GM20431 (cell line): Measurements from ENCODE around the gene RNF167.

Experiments used
- in situ Hi-C: fragments of 300-500 bp; cut with MseI, MboI; formaldehyde crosslinking; loops from one replicate; pipeline ENCODE4 v1.15.0; 2020; ENCODE audit warnings: low sequenced_read_pairs; ENCODE audit not compliant: unreplicated experiment

Gene RNF167

GRCh38 chr17:4950075-4950745 lies 10.1 kb downstream of the RNF167 start:
- in situ Hi-C loops = no loop called here

DNA sequence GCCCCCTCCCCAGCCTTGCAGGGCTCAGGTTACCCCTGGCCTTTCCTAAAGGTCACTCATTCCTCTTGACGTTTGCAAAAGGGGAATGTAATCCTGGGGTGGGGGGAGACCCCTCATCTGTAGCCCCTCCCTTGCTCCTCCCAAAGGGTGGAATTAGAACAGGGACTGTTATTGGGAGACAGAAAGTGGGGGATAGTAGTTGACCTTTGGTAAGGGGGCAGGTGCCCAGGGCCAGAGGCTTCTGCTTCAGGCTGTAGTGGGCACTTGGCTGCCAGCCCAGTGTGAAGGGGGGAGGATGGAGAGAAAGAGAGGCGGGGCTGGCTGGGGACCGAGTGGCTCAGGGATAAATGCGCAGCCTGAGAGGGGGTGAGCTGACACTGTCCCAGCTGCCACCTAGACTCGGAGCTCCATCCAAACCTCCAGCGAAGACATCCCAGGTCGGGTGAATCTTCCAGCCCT lies 10.7 kb downstream of the RNF167 start, which contains the start of gene ENO3:
Gene ENO3 (plus strand): TSS at position 374 of the 459 bp plus-strand sequence. CDS start 711 bp downstream, outside the sequence.
- in situ Hi-C loops = no loop called here

DNA sequence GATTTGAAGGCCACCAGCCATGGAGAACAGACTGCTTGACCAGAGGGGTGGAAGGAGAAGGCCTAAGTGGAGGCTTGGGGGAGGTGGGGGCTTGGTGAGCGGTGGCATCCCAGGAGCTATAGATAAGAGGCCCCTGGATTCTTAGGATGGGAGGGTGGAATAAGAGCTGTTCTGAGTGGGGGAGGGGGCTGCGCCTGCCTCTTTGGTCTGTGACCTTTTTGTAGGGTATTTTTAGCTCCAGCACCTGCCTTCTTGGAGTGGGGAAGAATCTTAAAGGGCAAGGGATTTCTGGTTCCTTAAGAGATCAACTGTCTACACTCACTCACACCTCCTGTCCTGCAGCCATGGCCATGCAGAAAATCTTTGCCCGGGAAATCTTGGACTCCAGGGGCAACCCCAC lies 11.4 kb downstream of the RNF167 start:
- in situ Hi-C loops = no loop called here

DNA sequence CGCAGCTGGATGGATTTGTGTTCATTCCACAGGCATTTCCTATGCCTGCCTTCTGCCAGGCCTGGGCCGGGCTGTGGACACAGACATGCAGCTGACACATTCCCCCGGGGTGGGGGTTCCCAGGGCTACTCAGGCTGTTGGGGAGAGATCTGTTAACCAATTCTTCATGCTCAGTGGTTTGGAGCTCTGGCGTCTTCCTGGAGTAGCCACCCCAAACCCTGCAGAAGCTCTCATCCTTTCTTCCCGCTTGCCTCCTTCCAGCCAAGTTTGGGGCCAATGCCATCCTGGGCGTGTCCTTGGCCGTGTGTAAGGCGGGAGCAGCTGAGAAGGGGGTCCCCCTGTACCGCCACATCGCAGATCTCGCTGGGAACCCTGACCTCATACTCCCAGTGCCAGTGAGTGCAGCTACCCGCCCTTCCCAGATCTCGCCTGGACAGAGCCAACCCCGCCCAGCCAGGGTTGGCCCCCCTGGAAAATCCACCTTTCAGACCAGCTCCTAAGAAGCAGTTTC lies 13.4 kb downstream of the RNF167 start:
- in situ Hi-C loops = no loop called here

DNA sequence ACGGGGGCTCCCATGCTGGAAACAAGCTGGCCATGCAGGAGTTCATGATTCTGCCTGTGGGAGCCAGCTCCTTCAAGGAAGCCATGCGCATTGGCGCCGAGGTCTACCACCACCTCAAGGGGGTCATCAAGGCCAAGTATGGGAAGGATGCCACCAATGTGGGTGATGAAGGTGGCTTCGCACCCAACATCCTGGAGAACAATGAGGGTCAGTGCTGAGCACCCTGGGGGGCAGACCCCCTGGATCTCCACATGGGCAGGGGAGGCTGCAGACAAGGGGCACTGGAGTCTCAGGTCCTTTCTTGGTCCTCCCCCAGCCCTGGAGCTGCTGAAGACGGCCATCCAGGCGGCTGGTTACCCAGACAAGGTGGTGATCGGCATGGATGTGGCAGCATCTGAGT lies 15.0 kb downstream of the RNF167 start:
- in situ Hi-C loops = no loop called here

- in situ Hi-C loops = no loop called here
These were observed 16.5 kb downstream of the RNF167 start for GRCh38 chr17:4956493-4957061.

DNA sequence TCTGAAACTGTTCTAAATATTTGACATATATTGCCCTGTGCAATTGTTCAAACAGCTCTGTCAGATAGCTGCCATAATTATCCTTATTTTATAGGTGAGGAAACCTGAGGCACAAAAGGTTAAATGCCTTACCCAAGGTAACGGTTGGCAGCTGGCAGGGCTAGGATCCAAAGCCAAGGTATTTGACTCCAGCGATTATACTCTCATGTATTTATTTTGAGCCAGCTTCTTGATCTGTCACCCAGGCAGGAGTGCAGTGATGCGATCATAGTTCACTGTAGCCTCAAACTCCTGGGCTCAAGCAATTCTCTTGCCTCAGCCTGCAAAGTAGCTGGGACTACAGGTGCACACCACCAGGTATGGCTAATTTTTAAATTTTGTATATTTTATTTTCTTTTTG lies 18.0 kb downstream of the RNF167 start:
- in situ Hi-C loops = no loop called here

GRCh38 chr17:4959261-4959965 lies 19.3 kb downstream of the RNF167 start:
- in situ Hi-C loops = no loop called here

- in situ Hi-C loops = no loop called here
These were observed 20.3 kb downstream of the RNF167 start for GRCh38 chr17:4960279-4960922.

GRCh38 chr17:4965311-4965986 lies 25.4 kb downstream of the RNF167 start:
- in situ Hi-C loops = no loop called here

DNA sequence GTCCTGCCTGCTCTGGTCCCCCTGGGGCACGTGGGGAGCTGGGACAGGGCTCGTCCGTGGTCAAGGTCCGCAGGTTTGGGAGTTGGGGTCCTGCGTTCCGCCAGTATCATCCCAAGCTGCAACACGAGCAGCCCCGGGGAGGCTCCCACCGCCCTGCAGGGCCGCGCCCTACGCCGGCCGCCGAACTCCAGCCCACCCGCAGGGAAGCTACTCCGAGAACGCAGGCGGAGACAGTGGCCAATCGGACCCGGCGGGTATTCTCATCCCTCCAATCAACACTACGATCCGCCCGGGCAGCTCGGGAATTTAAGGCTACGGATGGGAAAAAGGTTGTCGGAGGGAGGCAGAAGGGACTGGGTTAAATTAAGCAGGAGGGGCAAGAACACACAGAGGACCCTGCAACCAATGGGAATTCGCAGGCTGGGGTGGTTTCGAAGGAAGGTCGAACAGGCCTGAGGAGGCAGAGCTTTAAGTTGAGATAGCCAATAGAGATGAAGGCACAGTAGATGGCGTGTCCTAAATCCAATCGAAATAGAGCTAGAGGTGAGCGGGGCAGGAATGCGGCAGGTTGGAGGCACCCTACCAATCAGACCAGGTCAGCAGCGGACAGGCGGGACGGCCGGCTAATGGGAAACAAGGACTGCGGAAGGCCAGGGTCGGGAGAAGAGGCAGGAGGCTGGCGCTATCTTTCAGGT lies 26.9 kb downstream of the RNF167 start:
- in situ Hi-C loops = no loop called here

- in situ Hi-C loops = no loop called here
These were observed 27.7 kb downstream of the RNF167 start, which contains the start of gene SPAG7 for GRCh38 chr17:4967539-4968485. TSS of gene SPAG7 (minus strand) at chr17:4967817. CDS start at chr17:4967804, 13 bp downstream.

- in situ Hi-C loops = no loop called here
These were observed 28.5 kb downstream of the RNF167 start for GRCh38 chr17:4968486-4969046.

DNA sequence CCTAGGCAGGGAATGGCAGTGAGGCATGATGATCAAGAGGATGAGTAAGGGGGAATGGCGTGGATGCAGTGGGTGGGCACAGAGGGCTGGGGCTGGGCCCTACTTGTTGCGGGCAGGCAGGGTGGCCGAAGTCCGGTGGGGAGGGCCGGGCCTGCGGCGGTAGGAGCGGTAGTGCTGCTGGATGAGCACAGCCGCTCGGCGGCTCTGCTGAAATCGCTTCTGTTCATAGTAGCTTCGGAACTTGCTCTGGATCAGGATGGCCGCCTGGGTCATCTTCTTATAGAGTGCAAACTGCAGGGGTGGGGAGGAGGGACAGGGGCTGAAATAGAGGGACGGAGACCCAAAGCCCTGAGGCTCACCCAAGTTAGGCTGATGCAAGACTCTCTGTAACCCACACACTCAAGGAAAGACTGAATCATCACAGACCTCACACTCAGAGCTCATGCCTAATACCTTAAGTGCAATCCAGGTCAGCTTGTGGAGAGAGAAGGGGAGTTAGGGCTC lies 29.0 kb downstream of the RNF167 start:
- in situ Hi-C loops = no loop called here

GRCh38 chr17:4969551-4970173 lies 29.6 kb downstream of the RNF167 start:
- in situ Hi-C loops = no loop called here

- in situ Hi-C loops = no loop called here
These were observed 30.2 kb downstream of the RNF167 start for GRCh38 chr17:4970273-4970672.

DNA sequence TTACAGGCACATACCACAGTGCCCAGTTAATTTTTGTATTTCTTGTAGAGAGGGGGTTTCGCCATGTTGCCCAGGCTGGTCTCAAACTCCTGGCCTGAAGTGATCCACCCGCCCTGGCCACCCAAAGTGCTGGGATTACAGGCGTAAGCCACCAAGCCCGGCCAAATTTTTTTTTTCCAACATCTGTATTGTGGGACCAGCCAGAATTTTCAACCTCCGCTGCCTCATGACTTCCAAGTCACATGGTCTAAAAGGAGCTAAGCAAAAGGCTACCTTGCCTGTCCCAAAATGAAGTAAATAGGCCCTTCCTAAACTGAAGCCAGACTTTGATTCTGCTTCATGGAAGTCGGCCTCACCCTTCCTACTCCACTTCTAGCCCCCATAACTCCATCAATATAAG lies 31.8 kb downstream of the RNF167 start:
- in situ Hi-C loops = no loop called here
